OCI-LY7 (cell line): ENCODE results near the gene PRM2.

ENCODE experiments used
- CTCF ChIP-seq: fragments of 200-600 bp; sonication (generic); conservative IDR thresholded peaks from 2 replicates; pipeline ENCODE4 v1.5.1; 2014; ENCODE audit warnings: mild to moderate bottlenecking, antibody characterized with exemption, low read length, moderate library complexity, mixed read lengths
- EZH2phosphoT487 ChIP-seq: fragments of 200-600 bp; sonication (generic); IDR thresholded peaks from 2 replicates; pipeline ENCODE4 v1.6.1; 2018; ENCODE audit warnings: low read depth, borderline replicate concordance, mild to moderate bottlenecking, mixed run types, antibody characterized with exemption, low read length, moderate library complexity, mixed read lengths

GRCh38 chr16:11271610-11272009 is 4.7 kb downstream of the PRM2 start:
- no peak for TF ChIP-seq CTCF
- no peak for TF ChIP-seq EZH2phosphoT487
